LNCAP (cell line): Measurements from ENCODE around the gene SNX9.

Experiments used
- TF ChIP-seq, protein P1 (sequence below): fragments of 450-650 bp; IDR thresholded peaks from 2 replicates; pipeline ENCODE4 v1.5.1; 2017; ENCODE audit warnings: mild to moderate bottlenecking

Gene SNX9

DNA sequence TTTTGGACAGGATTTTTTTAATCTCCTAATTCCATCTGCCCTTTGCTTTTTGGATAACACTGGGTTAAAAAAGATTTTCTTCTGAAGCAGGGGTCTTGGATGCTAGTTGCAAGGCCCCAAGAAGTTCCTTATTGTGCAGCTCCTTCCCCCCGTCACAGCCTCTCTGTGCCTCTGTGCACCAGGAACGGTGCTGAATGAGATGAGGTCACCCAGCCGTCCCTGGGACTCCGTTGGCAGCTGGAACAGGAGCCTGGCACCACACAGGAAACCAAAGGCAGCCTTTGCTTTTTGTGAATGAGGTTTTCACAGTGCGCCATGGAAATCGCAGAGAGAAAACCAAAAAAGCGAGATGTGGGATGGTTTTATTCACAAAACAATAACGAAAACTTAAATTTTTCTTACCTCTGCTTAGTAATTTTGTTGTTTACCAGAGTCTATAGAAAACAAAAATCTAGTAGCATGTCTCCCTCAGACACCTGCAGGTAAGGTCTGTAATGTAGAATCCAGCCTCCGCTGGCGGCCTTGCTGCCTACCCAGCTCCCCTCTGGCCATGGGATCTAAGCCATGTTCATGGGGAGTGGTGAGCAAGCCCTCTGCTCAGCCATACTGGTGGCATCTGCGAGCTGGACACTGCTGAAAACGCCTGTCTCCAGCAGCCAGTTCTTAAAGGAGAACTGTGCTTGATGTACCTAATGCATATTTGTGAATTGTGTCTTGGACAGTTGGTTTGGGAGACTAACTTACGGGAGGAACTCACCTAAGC is 118.2 kb downstream of the SNX9 start:
- TF ChIP-seq, protein P1, sequence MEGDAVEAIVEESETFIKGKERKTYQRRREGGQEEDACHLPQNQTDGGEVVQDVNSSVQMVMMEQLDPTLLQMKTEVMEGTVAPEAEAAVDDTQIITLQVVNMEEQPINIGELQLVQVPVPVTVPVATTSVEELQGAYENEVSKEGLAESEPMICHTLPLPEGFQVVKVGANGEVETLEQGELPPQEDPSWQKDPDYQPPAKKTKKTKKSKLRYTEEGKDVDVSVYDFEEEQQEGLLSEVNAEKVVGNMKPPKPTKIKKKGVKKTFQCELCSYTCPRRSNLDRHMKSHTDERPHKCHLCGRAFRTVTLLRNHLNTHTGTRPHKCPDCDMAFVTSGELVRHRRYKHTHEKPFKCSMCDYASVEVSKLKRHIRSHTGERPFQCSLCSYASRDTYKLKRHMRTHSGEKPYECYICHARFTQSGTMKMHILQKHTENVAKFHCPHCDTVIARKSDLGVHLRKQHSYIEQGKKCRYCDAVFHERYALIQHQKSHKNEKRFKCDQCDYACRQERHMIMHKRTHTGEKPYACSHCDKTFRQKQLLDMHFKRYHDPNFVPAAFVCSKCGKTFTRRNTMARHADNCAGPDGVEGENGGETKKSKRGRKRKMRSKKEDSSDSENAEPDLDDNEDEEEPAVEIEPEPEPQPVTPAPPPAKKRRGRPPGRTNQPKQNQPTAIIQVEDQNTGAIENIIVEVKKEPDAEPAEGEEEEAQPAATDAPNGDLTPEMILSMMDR, result no peak

DNA sequence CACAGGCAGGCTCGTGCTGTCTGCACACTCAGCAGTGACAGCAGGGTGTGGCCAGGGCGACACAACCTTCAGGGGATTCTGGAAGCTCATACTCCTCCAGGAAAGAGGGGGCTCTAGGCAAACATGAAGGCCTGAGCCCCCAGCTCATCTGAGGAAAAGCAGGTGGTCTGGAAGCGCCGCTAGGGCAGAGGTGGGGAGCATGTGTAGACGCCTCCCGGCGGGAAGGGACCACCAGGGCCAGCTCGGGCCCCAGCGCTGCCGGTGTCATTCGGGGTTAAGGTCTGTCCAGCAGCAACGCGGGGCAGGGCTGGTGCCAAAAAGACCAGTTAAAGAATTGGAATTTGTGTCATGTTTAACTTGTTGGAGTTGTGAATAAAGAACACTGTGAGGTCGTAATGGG is 119.3 kb downstream of the SNX9 start:
- TF ChIP-seq, protein P1, result no peak

DNA sequence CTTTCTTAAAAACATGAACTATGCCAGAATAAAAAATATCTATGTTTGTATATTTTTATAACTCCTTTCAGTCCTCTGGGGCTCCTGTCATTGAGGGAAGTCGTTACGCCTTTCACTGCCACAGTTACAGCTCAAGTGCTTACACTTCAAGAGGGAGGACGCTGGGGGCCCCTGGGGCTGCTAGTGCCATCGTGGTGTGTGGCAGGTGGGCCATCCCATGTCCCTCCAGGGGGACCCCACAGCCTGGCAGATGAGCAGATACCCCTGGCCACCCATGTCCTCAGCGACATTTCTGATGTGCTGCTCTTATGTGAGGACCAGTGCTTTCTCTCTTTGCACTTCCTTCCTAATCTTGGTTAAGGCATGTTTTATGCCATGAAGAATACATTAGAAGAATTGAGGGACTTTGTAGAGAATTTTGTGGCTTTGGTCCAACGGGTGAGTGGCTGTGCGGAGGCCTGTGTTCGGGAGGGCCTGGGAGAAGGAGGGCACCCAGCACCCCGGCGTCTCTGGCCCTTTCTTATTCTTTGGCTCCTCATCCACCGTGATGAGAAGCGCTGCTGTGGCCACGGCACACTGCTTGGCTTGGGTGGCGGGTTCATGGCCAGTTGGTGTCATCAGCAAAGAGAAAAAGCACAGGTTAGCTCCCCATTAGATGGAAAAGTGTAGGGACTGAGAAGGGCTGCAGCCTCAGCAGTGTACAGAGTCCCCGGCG is 120.4 kb downstream of the SNX9 start:
- TF ChIP-seq, protein P1, result no peak

DNA sequence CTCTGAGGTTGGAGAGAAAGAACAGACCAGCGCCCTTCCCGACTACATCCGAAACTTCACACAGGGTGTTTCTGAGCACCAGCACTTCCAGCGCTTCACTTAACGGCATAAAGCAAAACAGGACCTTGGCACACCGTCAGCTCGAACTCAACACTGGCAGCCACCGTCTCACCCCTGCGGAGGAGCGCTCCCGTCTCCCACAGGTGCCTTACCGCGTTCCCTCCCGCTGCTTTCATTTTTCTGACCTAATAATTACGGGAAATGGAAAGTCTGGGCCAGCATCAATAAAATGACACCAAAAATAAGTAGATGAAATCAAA is 120.9 kb downstream of the SNX9 start:
- TF ChIP-seq, protein P1, result no peak

DNA sequence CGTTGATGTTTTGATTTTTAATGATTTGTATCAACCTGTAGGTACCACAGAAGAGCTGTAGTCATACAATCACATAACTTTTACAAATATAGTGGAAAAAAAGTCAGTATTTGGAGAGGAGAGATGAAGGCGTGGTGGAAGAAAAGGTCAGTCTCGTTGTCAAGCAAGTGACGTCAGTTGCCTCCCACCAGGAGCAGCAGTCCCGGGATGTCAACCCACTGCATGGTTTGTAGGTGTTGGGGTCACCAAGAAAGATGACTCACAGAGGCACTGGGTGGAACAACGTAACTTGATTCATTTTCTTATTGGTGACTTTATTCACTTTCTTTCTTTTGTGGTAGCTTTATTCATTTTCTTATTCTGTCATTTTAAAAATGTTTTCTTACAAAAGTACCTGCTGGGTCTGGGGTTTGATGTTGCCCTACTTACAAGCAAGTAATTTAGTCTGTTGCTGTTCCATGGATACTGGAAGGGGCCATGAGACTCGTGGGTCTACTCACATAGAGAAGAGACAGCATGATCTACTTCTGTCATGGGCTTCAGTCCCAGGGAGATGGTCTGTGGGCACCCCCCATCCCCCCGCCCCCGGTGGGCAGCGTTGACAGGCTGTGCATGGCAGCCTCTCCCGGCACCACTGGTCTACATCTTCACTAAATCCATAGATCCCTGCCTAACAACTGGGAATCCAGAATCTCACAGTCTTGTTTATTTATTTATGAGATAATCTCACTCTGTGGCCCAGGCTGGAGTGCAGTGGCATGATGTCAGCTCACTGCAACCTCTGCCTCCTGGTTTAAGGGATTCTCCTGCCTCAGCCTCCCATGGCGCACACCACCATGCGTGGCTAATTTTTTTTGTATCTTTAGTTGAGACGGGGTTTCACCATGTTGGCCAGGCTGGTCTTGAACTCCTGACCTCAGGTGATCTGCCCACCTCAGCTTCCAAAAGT is 122.2 kb downstream of the SNX9 start:
- TF ChIP-seq, protein P1, result no peak

DNA sequence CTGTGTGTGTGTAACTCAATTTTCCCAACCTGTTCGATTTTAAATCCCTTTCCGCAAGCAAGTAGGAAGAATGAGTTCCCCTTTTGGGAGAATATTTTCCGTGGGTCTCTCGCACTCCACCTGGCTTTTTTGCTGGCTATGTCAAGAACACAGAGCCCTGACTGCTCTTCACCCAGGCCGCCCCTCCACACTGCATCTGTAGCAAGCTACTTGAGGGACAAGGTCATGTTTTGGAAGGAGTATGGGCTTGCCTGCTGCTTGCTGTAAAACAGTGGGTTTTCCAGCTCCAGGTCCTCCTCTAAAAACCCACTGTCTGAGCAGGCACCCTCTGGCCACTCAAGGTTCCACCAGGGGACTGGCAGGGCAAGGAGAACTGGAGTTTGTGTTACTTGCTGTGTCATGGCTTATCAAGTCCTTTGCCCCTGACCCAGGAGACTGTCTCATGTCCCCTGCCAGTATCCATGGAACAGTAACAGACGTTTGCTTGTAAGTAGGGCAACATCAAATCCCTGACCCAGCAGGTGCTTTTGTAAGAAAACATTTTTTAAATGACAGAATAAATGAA is 123.1 kb downstream of the SNX9 start:
- TF ChIP-seq, protein P1, result no peak

DNA sequence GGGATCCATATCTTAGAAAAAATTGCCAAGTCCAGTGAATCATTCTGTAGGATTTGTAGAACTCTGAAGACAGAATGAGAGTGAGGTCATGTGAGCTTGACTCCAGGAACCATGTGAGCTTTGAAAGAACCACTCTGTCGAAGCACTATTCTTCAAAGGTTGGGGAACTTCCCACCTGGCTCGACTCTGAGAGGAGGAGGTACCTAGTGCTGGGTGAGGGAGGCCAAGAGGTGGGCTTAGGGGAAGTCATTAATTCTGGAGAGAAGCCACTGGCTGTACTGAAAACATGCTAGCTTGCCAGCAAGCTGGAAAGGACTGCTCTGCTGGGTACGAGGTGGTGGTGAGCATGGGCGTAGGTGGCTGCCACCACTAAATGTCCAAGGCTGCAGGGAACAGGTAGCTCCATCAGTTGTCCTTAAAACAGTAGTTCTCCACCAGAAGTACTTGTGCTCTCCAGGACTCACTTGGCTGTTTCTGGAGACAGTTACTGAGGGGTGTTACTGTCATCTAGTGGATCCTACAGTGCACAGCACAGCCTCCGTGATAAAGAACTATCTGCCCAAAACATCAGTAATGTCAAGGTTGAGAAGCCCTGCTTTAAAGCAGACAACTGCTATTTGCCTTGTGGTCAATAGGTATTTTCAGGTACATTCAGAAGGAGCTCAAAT is 124.0 kb downstream of the SNX9 start:
- TF ChIP-seq, protein P1, result peak; percentile 36; the same call in 1 of the 2 replicates
